C4-2B (cell line): ENCODE results near the gene KCTD14.
A peak's percentile ranks its signal among the peaks of the same experiment; 100 is the strongest.
"Not testable (repeated sequence)": the region's sequence is repeated elsewhere in the genome, so short reads cannot be mapped to it uniquely, and the experiment has no call there.

ENCODE experiments used
- H3K27ac ChIP-seq: fragments of 450-650 bp; 2 replicates; pipeline ENCODE4 v1.5.1; 2017
- CTCF ChIP-seq: fragments of 450-650 bp; conservative IDR thresholded peaks from 2 replicates; pipeline ENCODE4 v1.5.1; 2017; ENCODE audit warnings: mild to moderate bottlenecking
- ZFX ChIP-seq: fragments of 450-650 bp; IDR thresholded peaks from 2 replicates; pipeline ENCODE4 v1.6.1; 2017

Gene KCTD14

GRCh38 chr11:77999446-78000030 is 23.5 kb downstream of the KCTD14 start:
- TF ChIP-seq ZFX (no peak), CTCF (no peak)
- no peak overlapping the region for H3K27ac ChIP-seq

GRCh38 chr11:77994434-77995362 is 28.4 kb downstream of the KCTD14 start, which contains the start of gene INTS4:
INTS4 (minus strand) TSS chr11:77994668; CDS start chr11:77994643, 25 bp downstream.
- H3K27ac ChIP-seq, result peak within 1 kb of the TSS; percentile 52
- TF ChIP-seq CTCF (no peak), ZFX (no peak)

- TF ChIP-seq ZFX, result no peak
- no peak for TF ChIP-seq CTCF
- H3K27ac ChIP-seq, result peak overlapping the region; percentile 52
Measured at GRCh38 chr11:77993902-77994301, 29.2 kb downstream of the KCTD14 start.

- TF ChIP-seq CTCF (no peak), ZFX (no peak)
- H3K27ac ChIP-seq, result no peak overlapping the region
Measured at GRCh38 chr11:77990981-77991380, 32.1 kb downstream of the KCTD14 start.

GRCh38 chr11:77986456-77986855 is 36.6 kb downstream of the KCTD14 start:
- not testable (repeated sequence) for H3K27ac ChIP-seq

GRCh38 chr11:77981346-77981947 is 41.6 kb downstream of the KCTD14 start:
- H3K27ac ChIP-seq, result no peak overlapping the region
- TF ChIP-seq ZFX, result no peak
- TF ChIP-seq CTCF, result no peak

- H3K27ac ChIP-seq, result no peak overlapping the region
- TF ChIP-seq ZFX, result no peak
- no peak for TF ChIP-seq CTCF
Measured at GRCh38 chr11:77968337-77968736, 54.7 kb downstream of the KCTD14 start.
